ENCODE results near the gene BMP8A. TPM values are rescaled to one million over a fixed set of nuclear protein-coding genes. Genes with fewer than 3 reads are reported as not detected.
"Not testable (repeated sequence)": the region's sequence is repeated elsewhere in the genome, so short reads cannot be mapped to it uniquely, and the experiment has no call there.

Gene BMP8A
- total RNA-seq, 2 donors from 2014 or later: 5.4 to 9.4 TPM

GRCh38 chr1:39508857-39509305, 17.4 kb downstream of the BMP8A start:
- Histone ChIP-seq H3K4me3 (no peak overlapping the region), H3K9me3 (no peaks in the 10 kb centered on the region), H3K36me3 (no peaks in the 10 kb centered on the region), H3K27me3 (replicated peaks; ENCODE audit: insufficient read depth) (no peaks in the 10 kb centered on the region), H3K27ac (no peak overlapping the region), H3K4me1 (replicated peaks) (no peaks in the 10 kb centered on the region)
- TF ChIP-seq POLR2A (IDR thresholded peaks at IDR 0.05): no peak
- TF ChIP-seq CTCF (IDR thresholded peaks at IDR 0.05): no peak
- TF ChIP-seq POLR2AphosphoS5 (IDR thresholded peaks at IDR 0.05): no peak
- intact Hi-C loops (cut with DNase I): no loop called here
- no peak for DNase-seq (ENCODE audit: low spot score)
- whole genome bisulfite sequencing: 71% methylated on average over 11 of the region's 11 CpGs

GRCh38 chr1:39509360-39510009, 18.0 kb downstream of the BMP8A start:
- Histone ChIP-seq H3K4me1 (replicated peaks) (no peaks in the 10 kb centered on the region), H3K9me3 (no peaks in the 10 kb centered on the region), H3K27me3 (replicated peaks; ENCODE audit: insufficient read depth) (no peaks in the 10 kb centered on the region), H3K4me3 (no peak overlapping the region), H3K27ac (no peak overlapping the region), H3K36me3 (no peaks in the 10 kb centered on the region)
- TF ChIP-seq CTCF (IDR thresholded peaks at IDR 0.05) (no peak), POLR2A (IDR thresholded peaks at IDR 0.05) (no peak), POLR2AphosphoS5 (IDR thresholded peaks at IDR 0.05) (no peak)
- 54% methylated on average over 22 of the region's 22 CpGs for WGBS
- intact Hi-C loops (cut with DNase I): no loop called here
- DNase-seq (ENCODE audit: low spot score): no peak

- H3K4me3 ChIP-seq; H3K36me3 ChIP-seq; H3K27me3 ChIP-seq (replicated peaks; ENCODE audit: insufficient read depth); H3K27ac ChIP-seq; intact Hi-C loops (cut with DNase I); DNase-seq (ENCODE audit: low spot score); H3K9me3 ChIP-seq; H3K4me1 ChIP-seq (replicated peaks): not testable (repeated sequence)
- WGBS: 90% methylated on average over 19 of the region's 20 CpGs
Observed at GRCh38 chr1:39510570-39511186, 19.2 kb downstream of the BMP8A start.

- H3K9me3 ChIP-seq; H3K27me3 ChIP-seq (replicated peaks; ENCODE audit: insufficient read depth); DNase-seq (ENCODE audit: low spot score); H3K4me1 ChIP-seq (replicated peaks); intact Hi-C loops (cut with DNase I); H3K4me3 ChIP-seq; H3K36me3 ChIP-seq; H3K27ac ChIP-seq: not testable (repeated sequence)
- WGBS: no CpG with 5 or more reads among the region's 13 CpGs
Observed at GRCh38 chr1:39511477-39511876, 20.0 kb downstream of the BMP8A start.

- H3K4me3 ChIP-seq; H3K9me3 ChIP-seq; H3K27me3 ChIP-seq (replicated peaks; ENCODE audit: insufficient read depth); intact Hi-C loops (cut with DNase I); H3K4me1 ChIP-seq (replicated peaks); H3K27ac ChIP-seq; H3K36me3 ChIP-seq; DNase-seq (ENCODE audit: low spot score): not testable (repeated sequence)
- 71% methylated on average over 5 of the region's 25 CpGs for WGBS
Observed at GRCh38 chr1:39512234-39512847, 20.9 kb downstream of the BMP8A start.

GRCh38 chr1:39514710-39515124, 23.3 kb downstream of the BMP8A start:
- DNase-seq (ENCODE audit: low spot score); H3K4me1 ChIP-seq (replicated peaks): not testable (repeated sequence)

More at GRCh38 chr1:39514710-39515124, 23.3 kb downstream of the BMP8A start:
- no CpG with 5 or more reads among the region's 46 CpGs for WGBS
- intact Hi-C loops (cut with DNase I); H3K27me3 ChIP-seq (replicated peaks; ENCODE audit: insufficient read depth); H3K36me3 ChIP-seq; H3K27ac ChIP-seq; H3K9me3 ChIP-seq: not testable (repeated sequence)
- peak overlapping the region; percentile 26 to 31 for H3K4me3 ChIP-seq
